B cell (primary cell): ENCODE data around the gene NUDT3. TPM values are rescaled to one million over a fixed set of nuclear protein-coding genes. Genes with fewer than 3 reads are reported as not detected.

Source experiments
- ATAC-seq: fragments of 200-7000 bp; cut with Tn5 transposase; one replicate; pipeline ENCODE4 v1.10.0; 2021; ENCODE audit warnings: low read depth, mild to moderate bottlenecking, moderate number of reproducible peaks, moderate library complexity
- CTCF ChIA-PET: fragments of 350-600 bp; sonication (Branson Sonifier 250); formaldehyde crosslinking; loops from one replicate; lab custom pipeline; 2021; ENCODE audit warnings: antibody characterized with exemption, inconsistent platforms; lab: Charles Lee
- POLR2A ChIA-PET: fragments of 350-600 bp; sonication (Branson Sonifier 250); formaldehyde crosslinking; loops from one replicate; lab custom pipeline; 2021; ENCODE audit warnings: antibody characterized with exemption; lab: Charles Lee
- DNase-seq: peaks from one replicate; pipeline ENCODE4 v3.0.0; 2013
- H2AFZ ChIP-seq: 2 replicates; pipeline ENCODE4 v1.6.1; 2012; ENCODE audit warnings: mild to moderate bottlenecking, low read depth, low read length; ENCODE audit not compliant: insufficient read depth, poor library complexity, severe bottlenecking
- H3K27ac ChIP-seq, 2 donors: 1 replicate in 1 of 2; 2 replicates in 1 of 2; pipeline ENCODE4 v1.5.1; 2012 to 2013; ENCODE audit warnings: low read length in 2 of 2, mild to moderate bottlenecking in 2 of 2, moderate library complexity in 1 of 2
- H3K27me3 ChIP-seq, 4 experiments: fragments of 200-600 bp in 1 of 4; sonication (generic) in 1 of 4; replicated peaks in 1 of 4; 1 replicate in 2 of 4; 2 replicates in 2 of 4; pipeline versions ENCODE4 v1.6.1 to v1.7.0; 2013 to 2016; ENCODE audit warnings: low read length in 3 of 4, mild to moderate bottlenecking in 2 of 4, mixed read lengths in 1 of 4, moderate library complexity in 1 of 4; ENCODE audit not compliant: insufficient read depth in 4 of 4, control insufficient read depth in 3 of 4; ENCODE audit errors: control extremely low read depth in 1 of 4
- H3K36me3 ChIP-seq, 2 experiments: replicated peaks in 1 of 2; 1 replicate in 1 of 2; 2 replicates in 1 of 2; pipeline versions ENCODE4 v1.6.1 to v1.7.1; 2013; ENCODE audit warnings: low read length in 1 of 2; ENCODE audit not compliant: insufficient read depth in 2 of 2, control insufficient read depth in 1 of 2; ENCODE audit errors: control extremely low read depth in 1 of 2, extremely low read depth in 1 of 2
- H3K4me1 ChIP-seq, 2 donors: fragments of 200-600 bp in 1 of 2; sonication (generic) in 1 of 2; 1 replicate in 1 of 2; 2 replicates in 1 of 2; pipeline versions ENCODE4 v1.5.1 to v1.6.1; 2013 to 2017; ENCODE audit warnings: low read length in 2 of 2; ENCODE audit not compliant: control insufficient read depth in 2 of 2, insufficient read depth in 2 of 2
- H3K4me2 ChIP-seq: replicated peaks from 2 replicates; pipeline ENCODE3; 2012; ENCODE audit warnings: mild to moderate bottlenecking, low read depth, low read length; ENCODE audit not compliant: poor library complexity, severe bottlenecking
- H3K4me3 ChIP-seq, 5 experiments: fragments of 200-600 bp in 1 of 5; sonication (generic) in 1 of 5; 1 replicate in 3 of 5; 2 replicates in 2 of 5; pipeline versions ENCODE4 v1.5.1 to v1.7.0; 2011 to 2016; ENCODE audit warnings: low read length in 4 of 5, mild to moderate bottlenecking in 4 of 5, low read depth in 2 of 5, control low read depth in 1 of 5, moderate library complexity in 1 of 5; ENCODE audit not compliant: insufficient read depth in 1 of 5; ENCODE audit errors: control extremely low read depth in 1 of 5, extremely low read depth in 1 of 5
- H3K79me2 ChIP-seq: fragments of 200-600 bp; sonication (generic); one replicate; pipeline ENCODE4 v1.6.0; 2016; ENCODE audit warnings: low read length; ENCODE audit not compliant: control insufficient read depth, insufficient read depth
- H3K9ac ChIP-seq: fragments of 200-600 bp; sonication (generic); 2 replicates; pipeline ENCODE4 v1.6.1; 2017; ENCODE audit warnings: mild to moderate bottlenecking, low read length, moderate library complexity
- H3K9me3 ChIP-seq, 3 donors: one replicate each; pipeline versions ENCODE4 v1.6.1 to v1.7.1; 2013; ENCODE audit warnings: low read length in 2 of 3; ENCODE audit not compliant: control insufficient read depth in 2 of 3, insufficient read depth in 1 of 3; ENCODE audit errors: control extremely low read depth in 1 of 3
- H4K20me1 ChIP-seq: 2 replicates; pipeline ENCODE4 v1.6.0; 2012; ENCODE audit warnings: mild to moderate bottlenecking, low read length; ENCODE audit not compliant: insufficient read depth, control insufficient read depth, poor library complexity, severe bottlenecking
- H3K27ac Mint-ChIP-seq: one replicate; pipeline ENCODE4 v1.8.0; 2021; ENCODE audit warnings: mixed read lengths
- H3K27me3 Mint-ChIP-seq: one replicate; pipeline ENCODE4 v1.8.0; 2021; ENCODE audit warnings: mixed read lengths
- H3K4me1 Mint-ChIP-seq: one replicate; pipeline ENCODE4 v1.8.0; 2021; ENCODE audit warnings: mixed read lengths
- H3K4me3 Mint-ChIP-seq: one replicate; pipeline ENCODE4 v1.8.0; 2021; ENCODE audit warnings: mixed read lengths
- H3K9me3 Mint-ChIP-seq: one replicate; pipeline ENCODE4 v1.8.0; 2022; ENCODE audit warnings: mixed read lengths; ENCODE audit not compliant: insufficient read depth
- CTCF ChIP-seq: fragments of 200-600 bp; IDR thresholded peaks from one replicate; pipeline ENCODE4 v1.8.0; 2022; ENCODE audit warnings: antibody characterized with exemption, mild to moderate bottlenecking
- EZH2 ChIP-seq: IDR thresholded peaks from 2 replicates; pipeline ENCODE4 v1.6.1; 2012; ENCODE audit warnings: borderline replicate concordance, low read depth, mild to moderate bottlenecking, moderate library complexity, low read length; ENCODE audit not compliant: insufficient read depth, poor library complexity, severe bottlenecking
- WGBS: methylation state at CpG from one replicate; pipeline ENCODE4 v1.1.5; 2013; ENCODE audit warnings: missing lambda C conversion rate; ENCODE audit not compliant: insufficient coverage; 5-methylcytosine and 5-hydroxymethylcytosine counted together
- intact Hi-C: fragments of 100-400 bp; cut with micrococcal nuclease; formaldehyde crosslinking; loops from one replicate; pipeline ENCODE4 v1.10.0; 2022
- polyA plus RNA-seq: library from polyadenylated mRNA; depleted of rRNA; stranded (reverse); fragments of >200 nt; gene quantifications from 2 replicates; pipeline ENCODE4 v1.2.3, GENCODE V29; 2012
- total RNA-seq, 2 donors: library from RNA; stranded (reverse); fragments of 120-200 nt in 1 of 2; gene quantifications; 1 replicate in 1 of 2; 2 replicates in 1 of 2; pipeline versions ENCODE4 v1.2.3 to v1.2.4, GENCODE V29; 2013 to 2022

NUDT3 gene
- total and polyA plus RNA-seq, 2 donors (not counting 1 experiment from before 2014, with no cell fraction given): 18.2 to 37.4 TPM

GRCh38 chr6:34243131-34243771 lies 149.2 kb downstream of the NUDT3 start:
- no CpG with 5 or more reads among the region's 5 CpGs for WGBS
- no peak for TF ChIP-seq EZH2
- no peak for TF ChIP-seq CTCF
- Histone ChIP-seq H3K4me1 (peaks cover 21 to 40% of the 10 kb centered on the region in 2 donors), H3K27me3 (no peaks in the 10 kb centered on the region), H3K4me2 (no peak overlapping the region), H2AFZ (no peak overlapping the region), H3K4me3 (no peak overlapping the region), H3K79me2 (peaks cover 31% of the 10 kb centered on the region), H3K27ac (peak overlapping the region in 1 of 2 donors; percentile 39), H3K9ac (no peak overlapping the region), H4K20me1 (peaks cover 64% of the 10 kb centered on the region), H3K36me3 (peaks cover 0 to 41% of the 10 kb centered on the region in 2 experiments), H3K9me3 (no peaks in the 10 kb centered on the region)
- CTCF ChIA-PET: interaction anchor here (1.1 to 2.8 kb wide), 7 partner anchors 15 to 366 kb away, joined by 3 to 19 read pairs (median 5); no protein-coding TSS in a partner anchor
- Mint-ChIP-seq H3K4me1 (peaks cover 63% of the 10 kb centered on the region), H3K4me3 (no peak overlapping the region), H3K9me3 (no peaks in the 10 kb centered on the region), H3K27me3 (no peaks in the 10 kb centered on the region), H3K27ac (peak overlapping the region; percentile 53)
- DNase-seq: no peak
- POLR2A ChIA-PET: interaction anchor here (0.6 to 1.3 kb wide), 5 partner anchors 16 to 75 kb away, joined by 4 to 7 read pairs (median 6); no protein-coding TSS in a partner anchor
- intact Hi-C loops: no loop called here
- no peak for ATAC-seq
